Measurements from ENCODE around the gene BCL7C.

BCL7C gene

GRCh38 chr16:30922420-30922959 lies 28.6 kb upstream of the BCL7C start:
- DNase-seq (ENCODE audit: low spot score), result peak; percentile 99

DNA sequence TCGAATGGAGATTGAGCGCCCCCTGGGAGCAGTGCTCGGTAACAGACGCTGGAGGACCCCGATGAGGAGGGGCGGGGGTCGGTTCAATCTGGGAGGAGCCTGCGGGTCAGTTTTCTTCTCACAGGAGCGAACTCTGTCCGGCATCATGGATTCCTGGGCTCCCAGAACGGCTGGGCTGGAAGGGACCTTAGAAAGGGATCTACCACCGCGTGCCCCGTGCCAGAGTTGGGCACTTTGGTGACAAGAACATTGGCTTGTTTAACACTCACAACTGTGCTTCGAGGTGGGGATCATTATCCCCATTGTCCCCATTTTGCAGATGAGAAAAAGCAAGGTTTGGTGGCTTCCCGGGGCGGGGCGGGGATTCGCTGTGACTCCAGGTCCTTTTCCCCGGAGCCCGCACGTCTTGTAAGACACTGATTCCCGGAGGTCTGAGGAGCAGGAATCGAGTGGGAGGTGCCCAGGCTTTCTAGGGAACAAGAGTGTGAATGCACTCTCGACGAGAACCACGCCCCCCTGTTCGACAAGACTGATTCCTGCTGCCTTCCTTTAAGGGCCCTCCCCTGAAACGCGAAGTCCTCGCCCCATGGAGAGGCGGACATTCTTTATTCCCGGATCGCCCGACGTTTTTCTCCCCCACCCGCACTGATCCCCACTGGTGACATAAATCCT lies 28.0 kb upstream of the BCL7C start:
- peak; percentile 79 for DNase-seq (ENCODE audit: low spot score)

- no peak for DNase-seq (ENCODE audit: low spot score)
Measured at GRCh38 chr16:30921459-30921747, 27.5 kb upstream of the BCL7C start.

- no peak for DNase-seq (ENCODE audit: low spot score)
Measured at GRCh38 chr16:30920891-30921290, 27.0 kb upstream of the BCL7C start.

DNA sequence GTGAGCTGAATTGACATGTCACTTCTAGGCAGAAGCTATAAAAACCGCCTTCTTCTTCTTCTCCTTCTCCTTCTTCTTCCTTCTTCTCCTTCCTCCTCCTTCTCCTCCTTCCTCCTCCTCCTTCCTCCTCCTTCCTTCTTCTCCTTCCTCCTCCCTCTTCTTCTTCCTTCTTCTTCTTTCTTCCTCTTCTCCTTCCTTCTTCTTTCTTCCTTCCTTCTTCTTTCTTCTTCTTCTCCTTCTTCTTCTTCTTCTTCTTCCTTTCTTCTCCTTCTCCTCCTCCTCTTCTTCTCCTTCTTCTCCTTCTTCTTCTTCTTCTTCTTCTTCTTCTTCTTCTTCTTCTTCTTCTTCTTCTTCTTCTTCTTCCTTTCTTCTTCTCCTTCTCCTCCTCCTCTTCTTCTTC lies 24.7 kb upstream of the BCL7C start:
- no peak for DNase-seq (ENCODE audit: low spot score)

- DNase-seq (ENCODE audit: low spot score), result no peak
Measured at GRCh38 chr16:30914830-30915229, 21.0 kb upstream of the BCL7C start.

- no peak for DNase-seq (ENCODE audit: low spot score)
Measured at GRCh38 chr16:30912794-30913412, 19.0 kb upstream of the BCL7C start.

DNA sequence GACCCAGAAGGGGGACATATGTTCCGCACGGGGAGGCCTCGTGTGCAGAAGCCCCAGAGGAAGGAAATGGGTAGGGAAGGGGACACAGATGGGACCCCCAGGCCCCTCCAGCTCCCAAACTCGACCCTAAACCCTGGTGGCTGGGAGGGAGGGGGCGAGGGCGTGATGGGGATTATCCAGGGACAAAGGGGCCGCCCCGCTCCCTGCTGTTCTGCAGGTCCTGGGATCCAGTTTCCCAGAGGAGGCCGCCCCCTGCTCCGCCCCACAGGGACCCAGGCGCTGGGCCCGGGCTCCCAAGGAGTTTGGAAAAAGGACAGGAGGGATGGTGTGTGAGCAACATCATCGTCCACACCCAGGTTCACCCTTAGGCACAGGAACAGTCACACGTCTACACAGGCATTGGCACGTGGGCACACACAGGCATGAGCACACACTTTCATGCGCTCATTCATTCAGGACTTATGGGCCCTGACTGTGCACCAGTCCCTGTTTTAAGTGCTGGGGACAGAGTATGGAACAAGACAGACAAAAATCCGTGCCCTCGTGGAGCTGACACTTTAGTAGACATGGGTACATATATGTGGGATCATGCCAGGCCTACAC lies 16.7 kb upstream of the BCL7C start:
- no peak for DNase-seq (ENCODE audit: low spot score)

DNA sequence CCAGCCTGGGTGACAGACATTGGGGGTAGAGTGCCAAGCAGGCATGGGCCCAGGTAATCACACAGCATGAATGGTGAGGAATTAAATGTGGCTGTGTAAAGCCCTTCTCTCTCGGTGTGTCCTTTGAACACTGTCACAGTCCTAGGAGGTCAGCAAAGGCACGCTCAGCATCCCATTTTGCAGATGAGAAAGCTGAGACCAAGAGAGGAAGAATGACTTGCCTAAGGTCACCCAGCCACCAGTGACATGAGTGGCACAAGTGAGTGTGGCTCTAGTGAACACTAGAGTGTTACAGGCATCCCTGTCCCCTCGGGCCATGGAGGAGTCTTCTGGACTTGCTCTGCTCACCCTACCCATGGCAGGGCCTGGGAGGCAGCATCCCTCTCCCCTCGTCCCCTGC lies 13.2 kb upstream of the BCL7C start:
- no peak for DNase-seq (ENCODE audit: low spot score)

GRCh38 chr16:30904114-30904780 lies 10.4 kb upstream of the BCL7C start:
- no peak for DNase-seq (ENCODE audit: low spot score)

- peak; percentile 49 for DNase-seq (ENCODE audit: low spot score)
Measured at GRCh38 chr16:30903596-30903995, 9.7 kb upstream of the BCL7C start.

DNA sequence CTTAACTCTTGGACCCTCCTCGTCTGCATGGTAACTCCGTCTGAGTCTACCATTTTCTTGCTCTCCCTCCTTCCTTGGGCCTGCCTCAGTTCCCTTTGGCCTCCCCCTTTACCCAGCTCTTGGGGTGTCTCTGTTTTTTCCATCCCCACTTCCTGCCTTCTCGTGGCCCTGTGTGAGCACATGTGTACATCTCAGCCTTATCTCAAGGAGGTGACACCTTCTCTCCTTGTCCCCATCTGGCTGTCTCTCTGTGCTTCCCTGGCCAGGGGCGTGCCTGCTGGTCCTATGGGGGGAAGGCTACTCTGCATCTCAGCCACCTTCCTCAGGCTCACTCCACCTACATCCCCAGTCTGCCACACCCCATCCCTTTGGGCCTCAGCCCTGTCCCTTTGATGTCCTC lies 9.1 kb upstream of the BCL7C start:
- DNase-seq (ENCODE audit: low spot score), result no peak

DNA sequence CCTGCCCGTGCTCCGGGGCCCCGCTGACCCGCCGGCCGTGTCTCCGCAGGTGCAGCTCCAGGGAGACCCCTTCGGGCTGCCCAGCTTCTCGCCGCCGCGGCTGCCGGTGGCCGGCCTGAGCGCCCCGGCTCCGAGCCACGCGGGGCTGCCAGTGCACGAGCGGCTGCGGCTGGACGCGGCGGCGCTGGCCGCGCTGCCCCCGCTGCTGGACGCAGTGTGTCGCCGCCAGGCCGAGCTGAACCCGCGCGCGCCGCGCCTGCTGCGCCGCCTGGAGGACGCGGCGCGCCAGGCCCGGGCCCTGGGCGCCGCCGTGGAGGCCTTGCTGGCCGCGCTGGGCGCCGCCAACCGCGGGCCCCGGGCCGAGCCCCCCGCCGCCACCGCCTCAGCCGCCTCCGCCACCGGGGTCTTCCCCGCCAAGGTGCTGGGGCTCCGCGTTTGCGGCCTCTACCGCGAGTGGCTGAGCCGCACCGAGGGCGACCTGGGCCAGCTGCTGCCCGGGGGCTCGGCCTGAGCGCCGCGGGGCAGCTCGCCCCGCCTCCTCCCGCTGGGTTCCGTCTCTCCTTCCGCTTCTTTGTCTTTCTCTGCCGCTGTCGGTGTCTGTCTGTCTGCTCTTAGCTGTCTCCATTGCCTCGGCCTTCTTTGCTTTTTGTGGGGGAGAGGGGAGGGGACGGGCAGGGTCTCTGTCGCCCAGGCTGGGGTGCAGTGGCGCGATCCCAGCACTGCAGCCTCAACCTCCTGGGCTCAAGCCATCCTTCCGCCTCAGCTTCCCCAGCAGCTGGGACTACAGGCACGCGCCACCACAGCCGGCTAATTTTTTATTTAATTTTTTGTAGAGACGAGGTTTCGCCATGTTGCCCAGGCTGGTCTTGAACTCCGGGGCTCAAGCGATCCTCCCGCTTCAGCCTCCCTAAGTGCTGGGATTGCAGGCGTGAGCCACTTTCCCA lies 8.4 kb upstream of the BCL7C start:
- DNase-seq (ENCODE audit: low spot score), result peak; percentile 79

DNA sequence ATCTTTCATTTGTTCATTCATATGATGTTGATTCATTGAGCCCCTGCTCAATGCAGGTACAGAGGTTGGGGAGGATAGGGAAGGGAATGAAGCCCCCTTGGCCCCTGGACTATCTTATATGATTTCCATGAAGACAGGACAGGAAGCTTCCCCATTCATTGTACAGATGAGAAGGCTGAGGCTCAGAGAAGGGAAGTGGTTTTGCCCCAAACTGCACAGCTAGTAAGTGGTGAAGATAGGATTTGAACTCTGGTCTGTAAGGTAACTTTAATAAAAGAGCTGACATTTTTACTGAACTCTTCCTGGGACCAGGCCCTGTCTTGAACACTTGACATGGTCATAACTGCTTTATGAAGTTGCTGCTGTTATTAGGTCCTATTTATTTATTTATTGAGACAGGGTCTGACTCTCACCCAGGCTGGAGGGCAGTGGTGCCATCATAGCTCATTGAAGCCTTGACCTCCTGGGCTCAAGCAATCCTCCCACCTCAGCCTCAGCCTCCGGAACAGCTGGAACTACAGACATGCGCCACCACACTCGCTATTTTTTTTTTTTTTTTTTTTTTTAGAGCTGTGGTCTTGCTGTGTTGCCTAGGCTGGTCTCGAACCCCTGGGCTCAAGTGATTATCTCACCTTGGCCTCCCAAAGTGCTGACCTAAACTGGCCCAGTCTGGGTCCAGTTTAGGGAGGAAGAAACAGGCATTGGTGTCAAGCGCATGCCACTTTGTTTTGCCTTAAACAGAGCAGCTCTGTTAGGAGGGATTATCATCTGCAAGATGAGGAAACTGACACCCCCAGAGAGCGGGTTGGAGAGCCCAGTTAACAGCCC lies 7.5 kb upstream of the BCL7C start:
- DNase-seq (ENCODE audit: low spot score), result peak; percentile 35

DNA sequence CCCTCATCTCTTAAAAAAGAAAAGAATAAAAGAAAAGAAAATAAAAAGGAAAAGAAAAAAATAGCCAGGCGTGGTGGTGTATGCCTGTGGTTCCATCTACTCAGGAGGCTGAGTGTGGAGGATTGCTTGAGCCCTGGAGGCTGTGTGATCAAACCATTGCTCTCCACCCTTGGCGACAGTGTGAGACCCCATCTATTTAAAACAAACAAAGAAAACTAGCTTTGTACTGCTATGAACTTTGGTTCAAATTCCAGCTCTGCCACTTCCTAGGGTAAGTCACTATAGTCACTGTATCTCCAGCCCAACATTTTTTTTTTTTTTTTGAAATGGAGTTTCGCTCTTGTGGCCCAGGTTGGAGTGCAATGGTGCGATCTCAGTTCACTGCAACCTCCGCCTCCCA lies 6.7 kb upstream of the BCL7C start:
- DNase-seq (ENCODE audit: low spot score), result no peak

- DNase-seq (ENCODE audit: low spot score), result no peak
Measured at GRCh38 chr16:30899794-30900193, 5.9 kb upstream of the BCL7C start.

- DNase-seq (ENCODE audit: low spot score), result peak; percentile 18
Measured at GRCh38 chr16:30896889-30897733, 3.2 kb upstream of the BCL7C start.

GRCh38 chr16:30896261-30896888 lies 2.5 kb upstream of the BCL7C start, which contains the start of gene CTF1:
Gene CTF1 (plus strand): TSS chr16:30896614. CDS start chr16:30896644, 30 bp downstream.
- DNase-seq (ENCODE audit: low spot score), result no peak

GRCh38 chr16:30895627-30896260 lies 1.9 kb upstream of the BCL7C start:
- DNase-seq (ENCODE audit: low spot score), result no peak
